AG08396 (cell line): ENCODE measurements around the gene ERVFRD-1.

Experiments used
- DNase-seq: peaks from one replicate; pipeline ENCODE4 v3.0.0; 2012; ENCODE audit warnings: low spot score, mixed read lengths

The ERVFRD-1 gene

GRCh38 chr6:11129908-11130565 lies 18.5 kb upstream of the ERVFRD-1 start:
- DNase-seq, result no peak

DNA sequence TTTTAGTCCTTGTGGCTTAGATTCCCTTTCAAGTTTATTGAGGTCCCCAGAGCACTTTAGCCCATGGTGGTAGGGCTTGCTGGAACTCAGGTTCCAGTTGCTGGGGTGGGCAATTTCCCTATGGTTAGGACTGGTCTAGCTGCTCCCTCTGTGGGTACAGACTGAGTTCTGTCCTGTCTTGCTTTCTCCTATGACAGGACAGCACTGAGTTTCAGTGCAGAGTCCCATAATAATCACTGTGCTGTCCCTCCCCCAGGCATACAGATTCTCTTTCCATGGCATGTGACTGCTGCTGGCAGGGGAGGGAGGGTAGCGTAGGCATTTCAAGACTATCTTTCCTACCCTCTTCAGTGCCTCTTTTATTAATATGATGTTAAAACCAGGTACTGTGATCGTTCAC lies 17.1 kb upstream of the ERVFRD-1 start:
- DNase-seq, result no peak

- no peak for DNase-seq
These were observed 15.4 kb upstream of the ERVFRD-1 start for GRCh38 chr6:11126876-11127275.

- no peak for DNase-seq
These were observed 12.5 kb upstream of the ERVFRD-1 start for GRCh38 chr6:11123978-11124377.

GRCh38 chr6:11122380-11122779 lies 10.9 kb upstream of the ERVFRD-1 start:
- DNase-seq, result no peak

DNA sequence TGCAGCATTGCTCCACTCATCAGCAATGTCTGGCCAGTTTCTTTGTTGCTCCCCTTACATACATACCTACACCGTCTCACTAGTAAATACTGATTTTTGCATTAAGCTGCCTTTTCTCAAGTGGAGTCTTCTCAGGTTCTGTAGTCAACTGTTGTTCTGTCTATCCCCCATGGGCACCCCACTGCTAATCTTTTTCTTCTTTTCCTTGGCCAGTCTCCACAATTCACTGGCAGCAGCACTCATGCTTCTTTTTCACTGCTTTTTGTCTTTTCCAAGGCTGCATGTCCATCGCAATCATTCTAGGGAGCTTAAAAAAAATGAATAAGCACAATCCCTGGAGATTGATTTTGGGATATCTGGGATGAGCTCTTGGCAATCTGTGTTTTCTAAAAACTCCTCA lies 10.3 kb upstream of the ERVFRD-1 start:
- no peak for DNase-seq

DNA sequence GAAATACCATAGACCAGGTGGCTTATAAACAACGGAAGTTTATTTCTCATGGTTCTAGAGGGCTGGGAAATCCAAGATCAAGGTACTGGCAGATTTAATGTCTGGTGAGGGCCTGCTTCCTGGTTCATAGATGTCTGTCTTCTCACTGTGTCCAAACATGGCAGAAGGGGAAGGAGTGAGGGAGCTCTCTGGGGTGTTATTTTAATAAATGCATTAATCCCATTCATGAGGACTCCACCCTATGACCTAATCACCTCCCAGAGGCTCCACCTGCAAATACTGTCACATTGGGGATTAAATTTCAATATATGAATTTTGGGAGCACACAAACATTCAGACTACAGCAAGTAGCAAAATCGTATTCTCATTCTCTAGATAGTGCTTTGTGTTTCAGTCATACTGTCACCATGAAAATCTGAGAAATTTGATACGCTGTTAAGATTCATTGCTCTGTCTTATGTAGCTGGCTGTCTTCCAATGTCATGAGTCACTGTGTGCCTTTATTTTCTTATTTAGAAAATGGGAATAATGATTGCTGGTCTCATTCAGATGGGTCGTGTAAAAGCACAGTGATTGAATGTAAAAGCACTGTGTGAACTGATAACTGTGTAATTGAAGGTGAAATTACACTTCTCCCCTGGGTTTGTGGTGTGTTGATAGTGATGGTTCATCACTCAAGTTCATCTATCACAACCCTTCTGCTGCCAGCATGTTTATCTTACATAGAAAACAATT lies 8.9 kb upstream of the ERVFRD-1 start:
- no peak for DNase-seq

DNA sequence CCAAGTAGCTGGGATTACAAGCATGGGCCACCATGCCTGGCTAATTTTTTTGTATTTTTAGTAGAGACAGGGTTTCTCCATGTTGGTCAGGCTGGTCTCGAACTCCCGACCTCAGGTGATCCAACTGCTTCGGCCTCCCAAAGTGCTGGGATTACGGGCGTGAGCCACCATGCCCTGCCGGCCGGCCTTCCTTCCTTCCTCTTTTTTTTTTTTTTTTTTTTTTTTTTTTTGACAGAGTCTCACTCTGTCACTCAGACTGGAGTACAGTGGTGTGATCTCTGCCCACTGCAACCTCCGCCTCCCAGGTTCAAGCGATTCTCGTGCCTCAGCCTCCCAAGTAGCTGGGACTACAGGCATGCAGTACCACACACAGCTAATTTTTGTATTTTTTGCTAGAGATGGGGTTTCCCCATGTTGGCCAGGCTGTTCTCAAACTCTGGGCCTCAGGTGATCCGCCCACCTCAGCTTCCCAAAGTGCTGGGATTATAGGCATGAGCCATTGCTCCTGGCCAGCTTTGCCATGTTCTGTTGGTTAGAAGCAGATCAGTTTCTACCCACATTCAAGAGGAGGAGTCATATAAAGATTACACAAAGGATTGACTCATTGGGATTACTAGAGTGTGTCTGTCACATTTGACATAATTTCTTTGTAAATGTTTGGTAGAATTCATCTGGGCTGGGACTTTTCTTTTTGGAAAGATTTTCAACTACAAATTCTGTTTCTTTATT lies 4.4 kb upstream of the ERVFRD-1 start:
- peak; percentile 43 for DNase-seq

GRCh38 chr6:11113038-11113437 lies 1.5 kb upstream of the ERVFRD-1 start:
- DNase-seq, result no peak

DNA sequence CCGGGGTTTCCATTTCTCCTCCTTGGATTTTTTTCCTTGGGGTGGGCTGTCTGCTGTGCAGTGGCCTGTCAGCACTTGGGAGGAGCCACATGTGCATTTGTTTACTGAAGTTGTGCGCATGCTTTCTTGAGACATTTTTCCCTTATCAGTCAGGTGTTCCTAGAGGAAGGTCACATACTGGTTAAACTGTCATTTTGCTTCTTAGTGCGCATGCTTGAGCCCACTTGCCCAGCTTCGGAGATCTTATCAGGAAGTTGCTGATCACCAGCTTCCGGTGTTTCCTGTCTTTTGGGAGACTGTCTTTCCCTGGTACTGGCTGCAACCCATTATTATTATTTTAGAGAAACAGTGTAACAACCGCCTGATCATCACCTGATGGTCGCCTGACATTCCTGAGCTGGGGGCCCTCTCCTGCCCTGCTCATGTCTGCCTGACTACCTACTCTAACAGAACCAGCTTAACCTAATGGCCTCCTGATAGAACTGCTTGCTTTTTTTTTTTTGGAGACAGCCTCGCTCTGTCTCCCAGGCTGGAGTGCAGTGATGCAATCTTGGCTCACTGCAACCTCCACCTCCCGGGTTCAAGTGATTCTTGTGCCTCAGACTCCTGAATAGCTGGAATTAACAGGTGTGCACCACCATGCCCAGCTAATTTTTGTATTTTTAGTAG lies 378 bp upstream of the ERVFRD-1 start:
- DNase-seq, result no peak

DNA sequence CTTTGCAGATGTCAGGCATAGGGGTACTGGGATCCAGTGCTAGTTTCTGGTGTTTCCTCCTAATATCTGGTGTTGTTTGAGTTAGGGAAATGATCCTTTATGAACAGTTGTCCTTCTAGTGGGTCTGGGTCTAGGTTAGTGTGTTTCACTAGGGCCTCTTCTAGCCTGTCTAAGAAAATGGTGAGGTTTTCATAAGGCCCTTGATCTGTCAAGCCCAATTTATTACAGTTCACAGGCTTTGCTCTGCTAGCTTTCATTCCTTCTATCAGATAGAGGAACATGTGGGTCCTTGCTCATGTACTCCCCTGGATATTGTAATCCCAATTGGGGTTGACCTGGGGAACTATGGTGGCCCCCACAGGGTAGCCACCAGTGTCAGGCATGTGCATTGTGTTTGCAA lies 2.8 kb downstream of the ERVFRD-1 start:
- DNase-seq, result no peak

- DNase-seq, result no peak
These were observed 8.5 kb downstream of the ERVFRD-1 start for GRCh38 chr6:11103065-11103464.

GRCh38 chr6:11101417-11101816 lies 10.1 kb downstream of the ERVFRD-1 start:
- no peak for DNase-seq

- no peak for DNase-seq
These were observed 13.5 kb downstream of the ERVFRD-1 start for GRCh38 chr6:11098004-11098403.

- DNase-seq, result no peak
These were observed 14.0 kb downstream of the ERVFRD-1 start for GRCh38 chr6:11097476-11097875.

DNA sequence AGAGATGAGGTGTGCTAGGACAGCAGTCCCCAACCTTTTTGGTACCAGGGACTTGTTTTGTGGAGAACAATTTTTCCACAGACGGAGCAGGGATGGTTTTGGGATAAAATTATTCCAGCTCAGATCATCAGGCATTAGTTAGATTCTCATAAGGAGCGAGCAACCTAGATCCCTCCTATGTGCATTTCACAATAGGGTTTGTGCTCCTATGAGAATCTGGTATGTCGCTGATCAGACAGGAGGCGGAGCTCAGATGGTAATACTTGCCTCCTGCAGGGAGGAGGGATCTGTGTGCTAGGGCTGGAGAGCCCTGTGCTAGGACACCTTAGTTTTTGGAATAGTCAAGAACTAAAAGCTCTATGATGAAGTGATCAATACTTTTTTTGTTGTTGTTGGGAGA lies 15.4 kb downstream of the ERVFRD-1 start:
- peak; percentile 42 for DNase-seq

- DNase-seq, result no peak
These were observed 16.6 kb downstream of the ERVFRD-1 start for GRCh38 chr6:11094941-11095340.

GRCh38 chr6:11094411-11094851 lies 17.1 kb downstream of the ERVFRD-1 start:
- peak; percentile 62 for DNase-seq

GRCh38 chr6:11093626-11094410 lies 17.7 kb downstream of the ERVFRD-1 start, which contains the start of gene SMIM13:
TSS of gene SMIM13 (plus strand) at chr6:11093834. CDS start at chr6:11094314, 480 bp downstream.
- DNase-seq, result peak; percentile 98

GRCh38 chr6:11093376-11093625 lies 18.2 kb downstream of the ERVFRD-1 start:
- no peak for DNase-seq

GRCh38 chr6:11092668-11093375 lies 18.7 kb downstream of the ERVFRD-1 start:
- DNase-seq, result peak; percentile 44
